ENCODE measurements around the gene NELL1.

The NELL1 gene

GRCh38 chr11:20652150-20652806, 17.1 kb upstream of the NELL1 start:
- in situ Hi-C loops (cut with HindIII; ENCODE audit: low pct_ligation_motif_present, low sequenced_read_pairs), result no loop called here
- Histone ChIP-seq H3K4me3 (ENCODE audit: low read depth, low read length) (no peak overlapping the region), H3K27ac (no peak overlapping the region), H3K36me3 (replicated peaks) (no peaks in the 10 kb centered on the region), H3K27me3 (replicated peaks) (no peaks in the 10 kb centered on the region)
- no peak for TF ChIP-seq CTCF (IDR thresholded peaks at IDR 0.05; ENCODE audit: low read depth, low read length, missing control alignments)
- DNase-seq, result no peak

- in situ Hi-C loops (cut with HindIII; ENCODE audit: low pct_ligation_motif_present, low sequenced_read_pairs), result no loop called here
- H3K27ac ChIP-seq, result no peak overlapping the region
- TF ChIP-seq CTCF (IDR thresholded peaks at IDR 0.05; ENCODE audit: low read depth, low read length, missing control alignments), result no peak
- no peaks in the 10 kb centered on the region for H3K36me3 ChIP-seq (replicated peaks)
- H3K4me3 ChIP-seq (ENCODE audit: low read depth, low read length), result no peak overlapping the region
- DNase-seq, result no peak
- H3K27me3 ChIP-seq (replicated peaks), result no peaks in the 10 kb centered on the region
Measured at GRCh38 chr11:20654038-20654437, 15.3 kb upstream of the NELL1 start.

- in situ Hi-C loops (cut with HindIII; ENCODE audit: low pct_ligation_motif_present, low sequenced_read_pairs), result no loop called here
- Histone ChIP-seq H3K4me3 (ENCODE audit: low read depth, low read length) (no peak overlapping the region), H3K27ac (no peak overlapping the region)
Measured at GRCh38 chr11:20656901-20657300, 12.5 kb upstream of the NELL1 start.

GRCh38 chr11:20658135-20658534, 11.3 kb upstream of the NELL1 start:
- in situ Hi-C loops (cut with HindIII; ENCODE audit: low pct_ligation_motif_present, low sequenced_read_pairs), result no loop called here
- Histone ChIP-seq H3K27me3 (replicated peaks) (no peaks in the 10 kb centered on the region), H3K4me3 (ENCODE audit: low read depth, low read length) (no peak overlapping the region)

More at GRCh38 chr11:20656901-20657300, 12.5 kb upstream of the NELL1 start:
- DNase-seq, result no peak
- Histone ChIP-seq H3K27me3 (replicated peaks) (no peaks in the 10 kb centered on the region), H3K36me3 (replicated peaks) (no peaks in the 10 kb centered on the region)
- no peak for TF ChIP-seq CTCF (IDR thresholded peaks at IDR 0.05; ENCODE audit: low read depth, low read length, missing control alignments)

GRCh38 chr11:20661445-20661844, 7.9 kb upstream of the NELL1 start:
- Histone ChIP-seq H3K27ac (no peak overlapping the region), H3K4me3 (ENCODE audit: low read depth, low read length) (no peak overlapping the region), H3K36me3 (replicated peaks) (no peaks in the 10 kb centered on the region), H3K27me3 (replicated peaks) (no peaks in the 10 kb centered on the region)
- DNase-seq, result no peak
- in situ Hi-C loops (cut with HindIII; ENCODE audit: low pct_ligation_motif_present, low sequenced_read_pairs), result no loop called here
- no peak for TF ChIP-seq CTCF (IDR thresholded peaks at IDR 0.05; ENCODE audit: low read depth, low read length, missing control alignments)

More at GRCh38 chr11:20658135-20658534, 11.3 kb upstream of the NELL1 start:
- no peak overlapping the region for H3K27ac ChIP-seq
- no peaks in the 10 kb centered on the region for H3K36me3 ChIP-seq (replicated peaks)
- no peak for DNase-seq
- TF ChIP-seq CTCF (IDR thresholded peaks at IDR 0.05; ENCODE audit: low read depth, low read length, missing control alignments), result no peak

GRCh38 chr11:20661850-20662249, 7.5 kb upstream of the NELL1 start:
- Histone ChIP-seq H3K27me3 (replicated peaks) (no peaks in the 10 kb centered on the region), H3K36me3 (replicated peaks) (no peaks in the 10 kb centered on the region), H3K27ac (no peak overlapping the region), H3K4me3 (ENCODE audit: low read depth, low read length) (no peak overlapping the region)
- no peak for TF ChIP-seq CTCF (IDR thresholded peaks at IDR 0.05; ENCODE audit: low read depth, low read length, missing control alignments)
- no peak for DNase-seq
- in situ Hi-C loops (cut with HindIII; ENCODE audit: low pct_ligation_motif_present, low sequenced_read_pairs), result no loop called here

Data from brain microvascular endothelial cell (primary cell).